ENCODE results near the gene FLACC1.
"Not testable (repeated sequence)": the region's sequence is repeated elsewhere in the genome, so short reads cannot be mapped to it uniquely, and the experiment has no call there.

The FLACC1 gene

DNA sequence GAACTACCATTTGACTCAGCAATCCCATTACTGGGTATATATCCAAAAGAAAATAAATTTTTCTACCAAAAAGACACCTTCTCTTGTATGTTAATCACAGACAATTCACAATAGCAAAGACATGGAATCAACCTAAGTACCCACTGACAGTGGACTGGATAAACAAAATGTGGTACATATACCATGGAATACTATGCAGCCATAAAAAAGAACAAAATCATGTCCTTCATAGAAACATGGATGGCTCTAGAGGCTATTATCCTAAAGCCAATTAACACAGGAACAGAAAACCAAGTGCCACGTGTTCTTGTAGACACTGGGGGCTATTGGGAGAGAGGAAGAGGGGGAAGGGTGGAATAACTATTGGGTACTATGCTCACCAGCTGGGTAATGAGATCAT lies 27.7 kb downstream of the FLACC1 start:
- H3K27ac Mint-ChIP-seq: no peak overlapping the region
- H3K9me3 Mint-ChIP-seq: peaks cover 15 to 16% of the 10 kb centered on the region in 2 donors
- H3K4me3 Mint-ChIP-seq: no peak overlapping the region

DNA sequence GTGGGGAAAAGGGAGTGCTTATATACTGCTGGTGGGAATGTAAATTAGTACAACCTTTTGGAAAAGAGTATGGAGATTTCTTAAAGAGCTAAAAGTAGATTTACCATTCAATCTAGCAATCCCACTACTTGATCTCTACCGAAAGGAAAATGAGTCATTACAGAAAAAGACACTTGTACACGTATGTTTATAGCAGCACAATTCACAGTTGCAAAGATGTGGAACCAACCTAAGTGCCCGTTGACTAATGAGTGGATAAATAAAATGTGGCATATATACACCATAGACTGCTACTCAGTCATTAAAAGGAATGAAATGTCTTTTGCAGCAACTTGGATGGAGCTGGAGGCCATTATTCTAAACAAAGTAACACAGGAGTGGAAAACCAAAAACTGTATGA lies 29.5 kb downstream of the FLACC1 start:
- no peak for DNase-seq
- Mint-ChIP-seq H3K9me3 (peaks cover 18 to 24% of the 10 kb centered on the region in 2 donors), H3K4me3 (no peak overlapping the region), H3K27me3 (no peaks in the 10 kb centered on the region), H3K36me3 (peaks cover 32 to 52% of the 10 kb centered on the region in 2 donors), H3K27ac (no peak overlapping the region), H3K4me1 (peaks cover 0 to 4% of the 10 kb centered on the region in 2 donors)
- ATAC-seq (replicated peaks): no peak

More for the DNA sequence above, 27.7 kb downstream of the FLACC1 start:
- peaks cover 0 to 4% of the 10 kb centered on the region in 2 donors for H3K4me1 Mint-ChIP-seq
- H3K27me3 Mint-ChIP-seq: no peaks in the 10 kb centered on the region
- H3K36me3 Mint-ChIP-seq: peaks cover 21 to 38% of the 10 kb centered on the region in 2 donors
- no peak for ATAC-seq (replicated peaks)
- no peak for DNase-seq

GRCh38 chr2:201322772-201323171 lies 34.4 kb downstream of the FLACC1 start:
- H3K27me3 Mint-ChIP-seq: no peaks in the 10 kb centered on the region
- no peak for ATAC-seq (replicated peaks)
- peaks cover 58 to 92% of the 10 kb centered on the region in 2 donors for H3K36me3 Mint-ChIP-seq
- H3K4me3 Mint-ChIP-seq: no peak overlapping the region
- no peak overlapping the region for H3K27ac Mint-ChIP-seq
- DNase-seq: no peak
- H3K9me3 Mint-ChIP-seq: peaks cover 36 to 38% of the 10 kb centered on the region in 2 donors
- no peaks in the 10 kb centered on the region for H3K4me1 Mint-ChIP-seq

DNA sequence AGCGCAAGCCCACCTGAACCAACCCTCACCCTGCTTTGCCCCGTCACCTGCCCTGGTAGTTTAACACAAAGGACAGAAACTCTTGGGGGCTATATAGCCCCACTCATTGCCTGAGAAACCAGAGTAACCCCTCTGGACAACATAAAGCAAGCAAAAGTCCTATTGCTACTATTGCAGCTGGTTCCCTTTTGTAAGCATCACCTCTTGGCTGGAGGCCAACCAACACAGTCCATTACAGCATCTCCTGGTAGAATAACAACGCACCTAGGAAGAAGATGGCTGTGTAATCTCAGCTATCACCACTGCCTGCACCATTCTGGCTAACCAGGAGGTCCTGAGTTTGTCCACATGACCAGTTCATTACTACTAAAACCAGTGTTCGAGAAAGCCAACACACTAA lies 36.4 kb downstream of the FLACC1 start:
- ATAC-seq (replicated peaks): no peak
- peaks cover 32 to 42% of the 10 kb centered on the region in 2 donors for H3K9me3 Mint-ChIP-seq
- H3K27ac Mint-ChIP-seq: no peak overlapping the region
- peaks cover 61 to 91% of the 10 kb centered on the region in 2 donors for H3K36me3 Mint-ChIP-seq
- no peaks in the 10 kb centered on the region for H3K4me1 Mint-ChIP-seq
- no peak for DNase-seq
- H3K4me3 Mint-ChIP-seq: no peak overlapping the region
- no peaks in the 10 kb centered on the region for H3K27me3 Mint-ChIP-seq

- no peak for ATAC-seq (replicated peaks)
- Mint-ChIP-seq H3K4me1 (no peaks in the 10 kb centered on the region), H3K36me3 (peaks cover 61 to 88% of the 10 kb centered on the region in 2 donors), H3K27ac (no peak overlapping the region), H3K27me3 (no peaks in the 10 kb centered on the region), H3K9me3 (peaks cover 34 to 42% of the 10 kb centered on the region in 2 donors), H3K4me3 (no peak overlapping the region)
- no peak for DNase-seq
Measured at GRCh38 chr2:201320257-201320656, 36.9 kb downstream of the FLACC1 start.

DNA sequence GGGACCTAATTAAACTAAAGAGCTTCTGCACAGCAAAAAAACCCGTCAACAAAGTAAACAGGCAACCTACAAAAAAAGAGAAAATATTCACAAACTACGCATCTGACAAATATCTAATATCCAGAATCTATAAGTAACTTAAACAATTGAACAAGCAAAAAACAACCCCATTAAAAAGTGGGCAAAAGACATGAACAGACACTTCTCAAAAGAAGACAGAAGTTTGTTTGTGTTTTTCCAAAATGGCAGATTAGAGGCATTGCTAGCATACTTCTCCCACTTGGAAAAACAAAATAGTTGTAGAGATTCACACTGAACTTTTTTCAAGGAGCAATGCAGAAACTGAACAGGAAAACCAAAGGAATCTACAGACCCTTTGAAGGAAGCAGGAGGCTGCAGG lies 37.6 kb downstream of the FLACC1 start:
- Mint-ChIP-seq H3K9me3 (peaks cover 41 to 44% of the 10 kb centered on the region in 2 donors), H3K4me3 (no peak overlapping the region), H3K4me1 (no peaks in the 10 kb centered on the region), H3K36me3 (peaks cover 65 to 91% of the 10 kb centered on the region in 2 donors), H3K27me3 (no peaks in the 10 kb centered on the region), H3K27ac (no peak overlapping the region)
- ATAC-seq (replicated peaks) (no peak), DNase-seq (no peak)

DNA sequence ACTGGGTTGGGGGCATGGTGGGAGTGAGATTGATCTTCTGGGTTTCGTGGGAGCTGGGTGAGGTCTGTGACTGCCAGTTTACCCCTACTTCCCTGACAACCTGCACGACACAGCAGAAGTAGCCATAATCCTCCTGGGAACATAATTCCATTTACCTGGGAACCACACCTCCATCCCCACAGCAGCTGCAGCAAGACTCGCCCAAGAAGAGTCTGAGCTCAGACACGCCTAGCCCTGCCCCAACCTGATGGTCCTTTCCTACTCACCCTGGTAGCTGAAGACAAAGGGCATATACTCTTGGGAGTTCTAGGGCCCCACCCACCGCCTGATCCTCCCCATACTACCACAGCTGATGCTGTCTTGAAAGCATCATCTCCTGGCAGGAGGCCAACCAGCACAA lies 43.8 kb downstream of the FLACC1 start:
- Mint-ChIP-seq H3K36me3 (peaks cover 69 to 90% of the 10 kb centered on the region in 2 donors), H3K4me3 (no peak overlapping the region), H3K27ac (no peak overlapping the region), H3K27me3 (no peaks in the 10 kb centered on the region), H3K4me1 (no peaks in the 10 kb centered on the region), H3K9me3 (peaks cover 33 to 37% of the 10 kb centered on the region in 2 donors)
- ATAC-seq (replicated peaks) (no peak), DNase-seq (no peak)

DNA sequence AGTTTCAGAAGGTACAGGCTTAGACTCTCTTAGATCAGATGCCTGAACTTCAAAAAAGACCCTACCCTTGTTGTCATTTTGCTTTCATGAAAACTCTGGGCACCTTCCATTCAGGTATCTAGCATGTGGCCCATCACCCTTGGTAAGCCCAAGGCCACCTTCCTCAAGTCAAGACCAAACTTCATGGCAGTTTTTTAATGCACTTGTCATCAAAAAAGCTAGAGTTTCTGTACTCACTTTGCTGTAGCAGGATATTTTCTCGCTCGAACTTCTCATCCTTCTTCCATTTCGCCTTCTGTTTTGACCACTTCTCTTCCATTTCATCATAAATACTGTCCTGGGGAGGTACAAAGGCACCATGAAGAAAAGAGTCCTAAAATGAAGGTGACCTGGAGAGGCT lies 48.2 kb downstream of the FLACC1 start:
- Mint-ChIP-seq H3K27me3 (no peaks in the 10 kb centered on the region), H3K36me3 (peaks cover 57 to 76% of the 10 kb centered on the region in 2 donors)

GRCh38 chr2:201307876-201308275 lies 49.3 kb downstream of the FLACC1 start:
- ATAC-seq (replicated peaks) (no peak), DNase-seq (no peak)
- Mint-ChIP-seq H3K27ac (no peak overlapping the region), H3K36me3 (peaks cover 48 to 75% of the 10 kb centered on the region in 2 donors), H3K4me3 (no peak overlapping the region), H3K27me3 (no peaks in the 10 kb centered on the region), H3K9me3 (peaks cover 14% of the 10 kb centered on the region in 2 donors), H3K4me1 (no peaks in the 10 kb centered on the region)

More for the DNA sequence above, 48.2 kb downstream of the FLACC1 start:
- DNase-seq (no peak), ATAC-seq (replicated peaks) (no peak)
- peaks cover 18% of the 10 kb centered on the region in 2 donors for H3K9me3 Mint-ChIP-seq
- no peaks in the 10 kb centered on the region for H3K4me1 Mint-ChIP-seq
- H3K4me3 Mint-ChIP-seq: no peak overlapping the region
- no peak overlapping the region for H3K27ac Mint-ChIP-seq

DNA sequence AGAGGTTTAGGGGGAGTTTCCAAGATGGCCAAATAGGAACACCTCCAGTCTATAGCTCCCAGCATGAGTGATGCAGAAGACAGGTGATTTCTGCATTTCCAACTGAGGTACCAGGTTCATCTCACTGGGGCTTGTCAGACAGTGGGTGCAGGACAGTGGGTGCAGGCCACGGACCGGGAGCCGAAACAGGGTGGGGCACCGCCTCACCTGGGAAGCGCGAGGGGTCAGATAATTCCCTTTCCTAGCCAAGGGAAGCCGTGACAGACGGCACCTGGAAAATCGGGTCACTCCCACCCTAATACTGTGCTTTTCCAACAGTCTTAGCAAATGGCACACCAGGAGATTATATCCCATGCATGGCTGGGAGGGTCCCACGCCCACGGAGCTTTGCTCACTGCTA lies 57.2 kb downstream of the FLACC1 start:
- H3K9me3 Mint-ChIP-seq: peaks cover 20 to 23% of the 10 kb centered on the region in 2 donors
- not testable (repeated sequence) for H3K4me3 Mint-ChIP-seq; DNase-seq; H3K27ac Mint-ChIP-seq; ATAC-seq (replicated peaks); H3K27me3 Mint-ChIP-seq; H3K4me1 Mint-ChIP-seq
- H3K36me3 Mint-ChIP-seq: peaks cover 57 to 70% of the 10 kb centered on the region in 2 donors

DNA sequence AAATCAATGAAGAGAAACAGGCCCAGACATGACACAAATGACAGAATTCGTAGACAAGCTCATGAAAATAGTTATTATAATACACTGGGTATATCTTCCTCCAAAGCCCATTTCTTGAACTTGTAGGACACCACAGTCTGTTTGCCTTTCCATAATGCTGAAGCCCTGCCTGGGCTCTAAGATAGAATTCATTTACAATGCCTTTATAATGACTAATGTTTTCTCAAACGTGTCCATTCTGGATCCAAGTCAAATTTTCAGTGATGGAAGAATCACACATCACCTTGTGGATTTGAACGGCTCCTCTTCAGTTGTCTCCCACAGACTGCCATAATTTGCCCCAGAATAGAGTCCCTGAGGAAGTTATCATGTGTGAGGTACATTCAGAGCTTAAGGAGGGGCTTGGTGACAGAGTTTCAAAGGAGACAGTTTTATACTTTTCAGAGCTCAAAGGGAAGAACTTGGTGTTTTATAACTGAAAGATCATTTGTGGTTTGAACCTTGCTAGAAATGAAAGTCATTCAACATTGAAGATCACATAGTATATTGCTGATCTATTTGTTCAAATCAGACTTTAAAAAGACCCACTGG lies 58.6 kb downstream of the FLACC1 start:
- DNase-seq (no peak), ATAC-seq (replicated peaks) (no peak)
- no peaks in the 10 kb centered on the region for H3K27me3 Mint-ChIP-seq
- peaks cover 20 to 21% of the 10 kb centered on the region in 2 donors for H3K9me3 Mint-ChIP-seq
- peaks cover 51 to 66% of the 10 kb centered on the region in 2 donors for H3K36me3 Mint-ChIP-seq
- no peaks in the 10 kb centered on the region for H3K4me1 Mint-ChIP-seq
- H3K27ac Mint-ChIP-seq: no peak overlapping the region
- H3K4me3 Mint-ChIP-seq: no peak overlapping the region

DNA sequence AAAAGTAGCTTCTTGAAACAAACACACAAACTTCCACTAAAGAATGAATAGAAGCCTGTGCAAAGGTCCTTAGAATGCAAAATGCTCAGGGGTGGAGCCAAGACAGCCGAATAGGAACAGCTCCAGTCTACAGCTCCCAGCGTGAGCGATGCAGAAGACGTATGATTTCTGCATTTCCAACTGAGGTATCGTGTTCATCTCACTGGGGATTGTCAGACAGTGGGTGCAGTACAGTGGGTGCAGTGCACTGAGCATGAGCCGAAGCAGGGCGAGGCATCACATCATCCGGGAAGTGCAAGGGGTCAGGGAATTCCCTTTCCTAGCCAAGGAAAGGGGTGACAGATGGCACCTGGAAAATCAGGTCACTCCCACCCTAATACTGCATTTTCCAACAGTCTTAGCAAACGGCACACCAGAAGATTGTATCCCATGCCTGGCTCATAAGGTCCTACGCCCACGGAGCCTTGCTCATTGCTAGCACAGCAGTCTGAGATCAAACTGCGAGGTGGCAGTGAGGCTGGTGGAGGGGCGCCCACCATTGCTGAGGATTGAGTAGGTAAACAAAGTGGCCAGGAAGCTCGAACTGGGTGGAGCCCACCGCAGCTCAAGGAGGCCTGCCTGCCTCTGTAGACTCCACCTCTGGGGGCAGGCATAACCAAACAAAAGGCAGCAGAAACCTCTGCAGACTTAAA lies 66.5 kb downstream of the FLACC1 start:
- H3K27ac Mint-ChIP-seq; H3K4me1 Mint-ChIP-seq; H3K27me3 Mint-ChIP-seq; H3K4me3 Mint-ChIP-seq; ATAC-seq (replicated peaks); DNase-seq: not testable (repeated sequence)
- H3K9me3 Mint-ChIP-seq: peaks cover 12 to 18% of the 10 kb centered on the region in 2 donors
- peaks cover 58 to 72% of the 10 kb centered on the region in 2 donors for H3K36me3 Mint-ChIP-seq

GRCh38 chr2:201285499-201285898 lies 71.6 kb downstream of the FLACC1 start:
- H3K27ac Mint-ChIP-seq: no peak overlapping the region
- ATAC-seq (replicated peaks): no peak

GRCh38 chr2:201280191-201281040 lies 76.7 kb downstream of the FLACC1 start:
- ATAC-seq (replicated peaks) (no peak), DNase-seq (no peak)
- peak overlapping the region; percentile 2 for H3K27ac Mint-ChIP-seq
- H3K27me3 Mint-ChIP-seq: no peaks in the 10 kb centered on the region
- H3K4me1 Mint-ChIP-seq: peaks cover 10 to 29% of the 10 kb centered on the region in 2 donors
- peaks cover 42 to 47% of the 10 kb centered on the region in 2 donors for H3K36me3 Mint-ChIP-seq
- H3K9me3 Mint-ChIP-seq: no peaks in the 10 kb centered on the region
- no peak overlapping the region for H3K4me3 Mint-ChIP-seq

More at GRCh38 chr2:201285499-201285898, 71.6 kb downstream of the FLACC1 start:
- Mint-ChIP-seq H3K4me1 (peaks cover 4% of the 10 kb centered on the region in 2 donors), H3K9me3 (peaks cover 0 to 4% of the 10 kb centered on the region in 2 donors), H3K27me3 (no peaks in the 10 kb centered on the region), H3K36me3 (peaks cover 45 to 53% of the 10 kb centered on the region in 2 donors), H3K4me3 (no peak overlapping the region)
- no peak for DNase-seq
